HG03457 (cell line): ENCODE results near the gene CNKSR1.

Experiments
- ATAC-seq: cut with Tn5 transposase; IDR thresholded peaks from one replicate; pipeline ENCODE4 v1.9.1; 2021; ENCODE audit warnings: moderate number of reproducible peaks; ENCODE audit not compliant: unreplicated experiment

The CNKSR1 gene

DNA sequence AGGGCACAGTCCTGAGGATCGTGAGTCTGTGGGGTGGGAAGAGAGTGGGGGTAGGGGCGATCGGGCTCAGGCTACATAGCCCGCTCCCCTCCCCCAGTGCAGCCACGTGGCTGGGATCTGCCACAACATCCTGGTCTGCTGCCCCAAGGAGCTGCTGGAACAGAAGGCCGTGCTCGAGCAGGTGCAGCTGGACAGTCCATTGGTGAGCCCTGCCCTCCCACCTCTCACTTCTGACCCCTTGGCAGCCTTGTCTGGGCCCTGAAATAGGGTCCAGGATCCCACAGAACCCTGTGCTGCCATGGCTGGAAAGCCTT, 5.0 kb downstream of the CNKSR1 start:
- ATAC-seq: no peak

- ATAC-seq: no peak
Measured at GRCh38 chr1:26184086-26184485, 6.8 kb downstream of the CNKSR1 start.

DNA sequence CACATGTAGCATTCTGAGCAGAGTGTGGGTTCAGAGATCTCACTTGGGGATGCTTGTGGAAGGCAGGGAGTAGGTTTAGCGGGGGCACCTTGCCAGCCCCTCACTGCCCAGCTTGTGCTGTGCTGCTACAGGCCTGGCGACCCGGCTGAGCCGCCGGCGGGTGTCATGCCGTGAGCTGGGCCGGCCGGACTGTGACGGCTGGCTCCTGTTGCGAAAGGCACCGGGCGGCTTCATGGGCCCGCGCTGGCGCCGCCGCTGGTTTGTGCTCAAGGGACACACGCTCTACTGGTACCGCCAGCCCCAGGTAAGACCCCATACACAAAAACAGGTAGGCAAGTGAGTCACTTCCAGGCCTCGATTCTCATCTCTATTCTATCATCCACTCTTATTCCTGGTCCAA, 7.6 kb downstream of the CNKSR1 start:
- ATAC-seq: no peak

- no peak for ATAC-seq
Measured at GRCh38 chr1:26187882-26188281, 10.6 kb downstream of the CNKSR1 start.

GRCh38 chr1:26188477-26188876, 11.2 kb downstream of the CNKSR1 start:
- no peak for ATAC-seq

- ATAC-seq: no peak
Measured at GRCh38 chr1:26189331-26189730, 12.0 kb downstream of the CNKSR1 start.

DNA sequence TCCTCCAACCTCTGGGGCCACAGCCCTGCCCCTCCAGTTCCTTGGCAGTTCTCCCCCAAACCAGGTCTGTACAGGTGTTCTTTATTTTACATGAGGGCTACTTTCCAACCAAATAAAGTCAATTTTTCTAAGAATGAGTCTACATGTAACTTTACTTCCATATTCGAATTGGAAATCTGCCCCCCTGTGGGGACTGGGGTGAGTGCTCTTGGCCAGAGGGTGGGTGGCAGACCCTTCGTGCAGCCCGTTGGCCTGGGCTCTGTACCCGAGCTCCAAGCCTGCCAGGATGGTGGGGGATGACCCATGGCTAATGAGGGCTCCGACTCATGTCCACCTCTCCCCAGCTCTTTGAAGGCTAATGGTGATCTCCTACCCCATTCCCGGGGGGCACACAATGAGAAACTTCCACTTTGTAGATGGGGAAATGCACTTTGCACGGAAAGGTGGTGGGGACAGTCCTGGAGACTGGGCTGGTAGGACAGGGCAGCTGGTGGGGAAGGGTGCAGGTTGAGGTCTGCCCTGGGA, 12.5 kb downstream of the CNKSR1 start:
- ATAC-seq: no peak

DNA sequence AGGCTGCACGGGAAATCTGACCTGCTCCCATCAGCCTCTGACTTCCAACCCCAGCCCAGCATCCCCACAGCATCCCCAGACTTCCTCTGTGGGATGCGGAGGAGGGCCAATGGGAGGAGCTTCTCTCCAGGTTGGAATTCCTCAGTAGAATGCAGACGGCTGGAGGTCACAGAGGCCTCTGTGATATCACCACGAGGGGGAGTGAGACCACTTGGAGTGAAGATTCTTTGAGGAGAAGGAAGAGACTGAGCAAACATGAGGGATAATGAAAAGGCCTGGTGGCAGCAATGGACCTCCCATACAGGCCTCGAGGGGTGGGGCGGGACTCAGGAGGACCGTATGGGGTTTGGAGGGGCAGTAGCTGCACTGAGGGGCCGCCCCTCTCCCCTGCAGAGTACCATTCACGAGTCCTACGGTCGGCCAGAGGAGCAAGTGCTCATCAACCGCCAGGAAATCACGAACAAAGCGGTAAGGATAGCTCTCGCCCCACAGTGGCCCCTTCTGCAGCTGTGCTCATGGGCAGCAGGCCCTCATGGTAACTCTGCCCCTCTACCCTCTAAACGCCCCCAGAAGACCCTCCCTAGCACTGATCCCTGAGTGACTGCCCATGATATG, 13.2 kb downstream of the CNKSR1 start, which contains the start of gene CATSPER4:
Gene CATSPER4 (plus strand): TSS at position 230 of the 615 bp plus-strand sequence. CDS start 26 bp downstream, at position 256.
- ATAC-seq: no peak

GRCh38 chr1:26191739-26192138, 14.4 kb downstream of the CNKSR1 start:
- no peak for ATAC-seq

- no peak for ATAC-seq
Measured at GRCh38 chr1:26195805-26196204, 18.5 kb downstream of the CNKSR1 start.

DNA sequence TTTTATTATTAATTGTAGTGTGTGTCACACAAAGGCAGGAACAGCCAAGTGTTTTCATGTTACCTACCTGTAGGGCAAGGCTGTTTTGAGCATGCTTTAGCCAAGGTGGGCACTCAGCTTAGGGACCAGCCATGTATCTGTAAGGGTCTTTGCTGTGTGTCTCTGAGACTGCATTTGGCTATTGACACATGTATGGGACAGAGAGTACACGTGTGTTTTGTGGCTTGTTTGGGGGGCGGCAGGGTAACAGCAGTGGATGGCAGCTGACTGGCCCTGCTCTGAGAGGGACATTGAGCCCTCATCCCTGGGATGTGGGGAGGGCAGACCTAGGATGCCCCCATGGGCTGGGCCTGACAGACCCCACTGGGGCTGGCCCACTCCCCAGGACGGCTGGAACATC, 20.0 kb downstream of the CNKSR1 start:
- ATAC-seq: no peak

DNA sequence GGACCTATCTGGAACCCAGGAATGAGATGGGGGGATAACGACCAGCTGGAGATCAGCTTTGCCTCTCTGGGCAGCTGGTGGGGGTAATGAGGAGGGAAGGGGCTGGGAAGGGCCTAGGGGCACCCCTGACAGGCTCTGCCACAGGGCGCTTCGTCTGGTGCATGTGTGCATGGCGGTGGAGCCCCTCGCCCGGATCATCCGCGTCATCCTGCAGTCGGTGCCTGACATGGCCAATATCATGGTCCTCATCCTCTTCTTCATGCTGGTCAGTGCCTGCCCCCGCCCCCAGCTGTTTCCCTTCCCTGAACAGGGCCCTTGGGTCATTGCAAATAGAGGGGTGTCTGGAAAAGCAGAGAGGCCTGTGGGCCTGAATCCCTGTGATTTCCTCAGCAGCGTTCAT, 20.5 kb downstream of the CNKSR1 start:
- ATAC-seq: no peak

DNA sequence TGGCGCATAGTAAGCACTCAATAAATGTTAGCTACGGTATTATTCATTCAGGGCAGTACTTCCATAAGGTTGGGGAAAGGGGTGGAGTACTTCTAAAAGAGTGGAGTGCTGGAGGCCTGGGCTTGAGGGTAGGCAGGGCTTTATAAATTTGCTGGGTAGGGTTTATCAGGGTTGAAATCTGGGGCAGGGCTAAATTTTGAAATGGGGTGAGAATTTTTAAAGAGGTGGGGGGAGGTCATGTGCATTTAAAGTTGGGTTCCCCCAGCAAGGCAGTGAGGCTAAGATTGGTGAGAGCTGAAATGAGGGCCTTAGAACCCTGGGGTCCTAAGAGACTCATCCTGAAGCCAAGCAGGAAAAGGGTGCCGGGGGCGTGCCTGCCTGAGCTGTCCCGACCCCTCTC, 23.1 kb downstream of the CNKSR1 start:
- no peak for ATAC-seq

GRCh38 chr1:26203642-26204318, 26.5 kb downstream of the CNKSR1 start:
- no peak for ATAC-seq

DNA sequence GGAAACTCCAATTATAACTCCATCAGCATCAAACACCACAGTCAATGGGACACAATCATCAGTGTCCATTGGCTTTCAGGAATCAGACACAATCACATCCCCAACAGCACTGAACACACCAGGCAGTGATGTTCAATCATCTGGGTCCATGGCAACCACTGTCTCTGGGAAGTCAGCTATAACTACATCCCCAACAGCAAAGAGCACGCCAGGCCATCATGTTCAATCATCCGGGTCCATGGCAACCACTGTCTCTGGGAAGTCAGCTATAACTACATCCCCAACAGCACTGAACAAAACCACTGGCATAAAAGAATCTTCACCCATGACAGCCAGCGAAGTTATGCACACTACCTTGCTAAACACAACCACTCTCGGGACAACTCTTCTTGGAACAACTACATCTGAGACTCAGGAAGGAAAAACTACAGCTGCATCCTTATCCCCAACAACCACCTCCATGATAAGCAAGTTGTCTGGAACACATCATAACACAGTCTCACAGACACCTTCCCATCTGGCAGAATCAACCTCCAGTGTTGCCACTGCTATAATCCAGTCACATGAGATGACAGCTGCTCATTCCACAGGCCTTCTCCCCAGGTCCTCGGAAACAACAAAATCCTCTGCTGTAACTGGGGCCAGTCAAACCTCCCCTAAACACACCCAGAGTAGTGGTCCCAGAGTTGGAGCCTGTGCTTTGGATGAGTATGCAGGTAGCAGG, 33.0 kb downstream of the CNKSR1 start:
- no peak for ATAC-seq

DNA sequence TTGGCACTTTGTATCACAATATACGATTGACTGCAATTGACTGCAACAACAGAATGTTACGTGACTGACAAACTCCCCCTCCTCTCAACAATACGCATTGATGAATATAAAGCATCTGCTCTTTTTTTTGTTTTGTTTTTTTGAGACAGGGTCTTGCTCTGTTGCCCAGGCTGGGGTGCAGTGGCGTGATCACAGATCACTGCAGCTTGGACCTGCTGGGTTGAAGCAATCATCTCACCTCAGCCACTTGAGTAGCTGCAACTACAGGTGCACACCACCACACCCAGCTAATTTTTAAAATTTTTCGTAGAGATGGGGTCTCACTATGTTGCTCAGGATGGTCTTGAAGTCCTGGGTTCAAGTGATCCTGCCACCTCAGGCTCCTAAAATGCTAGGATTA, 35.4 kb downstream of the CNKSR1 start:
- ATAC-seq: no peak

DNA sequence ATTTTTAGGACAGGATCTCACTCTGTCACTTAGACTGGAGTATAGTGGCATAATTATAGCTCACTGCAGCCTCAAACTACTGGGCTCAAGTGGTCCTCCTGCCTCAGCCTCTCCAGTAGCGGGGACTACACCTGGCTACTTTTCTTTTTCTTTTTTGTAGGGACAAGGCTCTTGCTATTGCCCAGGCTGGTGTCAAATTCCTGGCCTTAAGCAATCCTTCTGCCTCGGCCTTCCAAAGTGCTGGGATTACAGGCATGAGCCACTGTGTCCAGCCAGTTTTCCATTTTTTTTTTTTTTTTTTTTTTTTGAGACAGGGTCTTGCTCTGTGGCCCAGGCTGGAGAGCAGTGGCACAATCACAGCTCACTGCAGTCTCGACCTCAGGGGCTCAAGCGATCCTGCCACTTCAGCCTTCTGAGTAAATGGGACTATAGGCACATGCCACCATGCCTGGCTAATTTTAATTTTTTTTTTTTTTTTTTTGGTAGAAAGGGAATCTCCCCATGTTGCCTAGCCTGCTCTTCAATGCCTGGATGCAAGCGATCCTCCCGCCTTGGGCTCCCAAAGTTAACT, 36.1 kb downstream of the CNKSR1 start:
- ATAC-seq: no peak

GRCh38 chr1:26215246-26215645, 38.0 kb downstream of the CNKSR1 start:
- no peak for ATAC-seq

DNA sequence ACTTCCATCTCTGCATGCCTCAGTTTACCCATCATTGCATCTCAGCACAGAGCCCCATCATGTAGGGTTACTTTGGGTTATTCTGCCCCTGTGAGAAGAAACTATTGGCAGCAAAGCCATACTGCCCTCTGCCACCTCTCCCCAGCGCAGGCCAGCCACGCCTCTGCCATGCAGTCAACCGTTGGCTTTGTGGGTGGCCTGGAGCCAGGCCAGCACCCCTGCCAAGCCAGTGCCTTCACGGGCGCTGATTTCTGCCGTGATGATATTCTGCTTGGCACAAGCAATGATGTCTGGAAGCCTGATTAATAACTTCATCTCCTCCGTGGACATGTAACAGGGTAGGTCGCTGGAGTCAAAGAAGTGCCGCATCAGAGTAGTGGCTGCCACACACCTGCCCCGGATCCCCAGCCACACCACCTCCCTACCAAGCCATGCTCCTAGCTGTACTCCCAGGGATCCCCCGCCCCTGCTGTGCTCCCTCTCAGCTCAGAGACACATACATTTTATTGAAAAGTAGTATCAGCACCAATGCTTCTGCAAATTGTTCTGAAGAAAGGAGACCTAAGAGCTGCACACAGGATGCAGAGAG, 41.7 kb downstream of the CNKSR1 start:
- no peak for ATAC-seq

GRCh38 chr1:26220199-26220912, 43.1 kb downstream of the CNKSR1 start:
- ATAC-seq: no peak

DNA sequence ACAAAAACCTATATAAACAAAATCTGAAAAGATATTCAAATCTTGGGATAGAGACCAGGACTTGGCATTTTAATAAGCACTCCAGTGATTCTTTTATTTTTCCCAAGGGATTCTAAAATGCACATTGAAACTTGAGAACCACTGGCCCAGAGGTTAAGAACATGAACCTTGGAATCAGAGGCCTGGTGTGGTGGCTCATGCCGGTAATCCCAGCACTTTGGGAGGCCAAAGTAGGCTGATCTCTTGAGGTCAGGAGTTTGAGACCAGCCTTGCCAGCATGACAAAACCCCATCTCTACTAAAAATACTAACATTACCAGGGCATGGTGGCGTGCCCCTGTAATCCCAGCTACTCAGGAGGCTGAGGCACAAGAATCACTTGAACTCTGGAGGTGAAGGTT, 43.8 kb downstream of the CNKSR1 start:
- ATAC-seq: no peak
